HG02610 (cell line): ENCODE data around the gene ADISSP.

Source experiments
- ATAC-seq: cut with Tn5 transposase; IDR thresholded peaks from one replicate; pipeline ENCODE4 v1.9.1; 2021; ENCODE audit warnings: mild to moderate bottlenecking, moderate library complexity; ENCODE audit not compliant: unreplicated experiment

Gene ADISSP

GRCh38 chr20:3755814-3756480 lies 11.6 kb downstream of the ADISSP start:
- ATAC-seq, result no peak

GRCh38 chr20:3755269-3755668 lies 12.3 kb downstream of the ADISSP start:
- ATAC-seq, result no peak

- no peak for ATAC-seq
Measured at GRCh38 chr20:3754276-3754630, 13.3 kb downstream of the ADISSP start.

- ATAC-seq, result no peak
Measured at GRCh38 chr20:3753501-3754275, 13.9 kb downstream of the ADISSP start.

GRCh38 chr20:3753098-3753497 lies 14.5 kb downstream of the ADISSP start:
- no peak for ATAC-seq

GRCh38 chr20:3752386-3752759 lies 15.2 kb downstream of the ADISSP start:
- ATAC-seq, result no peak

- ATAC-seq, result no peak
Measured at GRCh38 chr20:3751675-3752385, 15.7 kb downstream of the ADISSP start.

GRCh38 chr20:3751305-3751674 lies 16.3 kb downstream of the ADISSP start:
- no peak for ATAC-seq

GRCh38 chr20:3749689-3750531 lies 17.6 kb downstream of the ADISSP start:
- no peak for ATAC-seq

GRCh38 chr20:3749087-3749688 lies 18.4 kb downstream of the ADISSP start:
- ATAC-seq, result no peak

GRCh38 chr20:3748073-3748472 lies 19.5 kb downstream of the ADISSP start:
- ATAC-seq, result no peak

- ATAC-seq, result no peak
Measured at GRCh38 chr20:3747471-3747870, 20.1 kb downstream of the ADISSP start.

- no peak for ATAC-seq
Measured at GRCh38 chr20:3745686-3746173, 21.8 kb downstream of the ADISSP start.

GRCh38 chr20:3744806-3745685 lies 22.5 kb downstream of the ADISSP start:
- no peak for ATAC-seq

GRCh38 chr20:3744037-3744436 lies 23.5 kb downstream of the ADISSP start:
- ATAC-seq, result no peak

GRCh38 chr20:3743251-3743650 lies 24.3 kb downstream of the ADISSP start:
- ATAC-seq, result no peak

GRCh38 chr20:3741836-3742458 lies 25.6 kb downstream of the ADISSP start:
- no peak for ATAC-seq

GRCh38 chr20:3740615-3741301 lies 26.8 kb downstream of the ADISSP start:
- ATAC-seq, result no peak
